ENCODE results near the gene E2F2. TPM values are rescaled to one million over a fixed set of nuclear protein-coding genes. Genes with fewer than 3 reads are reported as not detected.
A peak's percentile ranks its signal among the peaks of the same experiment; 100 is the strongest.

Gene E2F2
- polyA plus RNA-seq, 1 of the 3 experiments (the other 2 are of a cell fraction), result 0.43 TPM

DNA sequence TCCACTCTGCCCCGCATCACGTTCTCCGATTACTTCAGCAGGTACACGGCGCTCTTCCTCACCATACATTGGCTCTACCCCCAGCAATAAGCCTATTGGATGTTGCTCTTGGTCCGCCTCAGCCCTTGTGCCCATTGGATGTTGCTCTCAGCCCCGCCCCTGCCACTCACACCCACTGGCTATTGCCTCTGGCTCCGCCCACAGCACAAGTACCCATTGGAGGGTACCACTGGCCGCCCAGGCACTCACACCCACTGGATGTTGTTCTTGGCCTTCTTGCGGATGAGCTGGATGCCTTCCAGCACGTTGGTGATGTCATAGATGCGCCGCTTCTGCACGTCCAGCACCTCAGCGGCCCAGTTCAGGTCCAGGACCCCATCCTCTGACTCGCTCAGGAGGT, 9.4 kb downstream of the E2F2 start:
- H3K27me3 ChIP-seq (ENCODE audit: insufficient read depth), result no peaks in the 10 kb centered on the region
- ChIA-PET POLR2A (no interaction called here), CTCF (interaction anchor here (1.1 to 29.7 kb wide), 2 partner anchors 24 to 116 kb away, joined by 3 to 503 read pairs; no protein-coding TSS in a partner anchor)
- peak; percentile 64 for DNase-seq
- H3K4me3 ChIP-seq (ENCODE audit: low read depth in 2 of 2, low read length in 1 of 2), result no peak overlapping the region
- H3K79me2 ChIP-seq (ENCODE audit: insufficient read depth), result no peaks in the 10 kb centered on the region
- 97% methylated on average over 16 of the region's 16 CpGs for whole genome bisulfite sequencing (ENCODE audit: low lambda C conversion rate)
- H3K9me2 ChIP-seq, result no peaks in the 10 kb centered on the region
- H3K4me1 ChIP-seq (ENCODE audit: control insufficient read depth in 1 of 2, insufficient read depth in 2 of 2, low read depth in 1 of 2, low read length in 1 of 2), result peaks cover 0 to 4% of the 10 kb centered on the region in 2 experiments; a peak in 1 of 4 replicates
- H2AFZ ChIP-seq (ENCODE audit: low read depth), result no peak overlapping the region
- H3K27ac ChIP-seq (ENCODE audit: low read depth in 2 of 2, low read length in 1 of 2), result no peak overlapping the region
- peaks cover 0 to 3% of the 10 kb centered on the region in 2 experiments for H3K36me3 ChIP-seq (replicated peaks in 1 of 2; ENCODE audit: control insufficient read depth in 1 of 2, insufficient read depth in 2 of 2, low read length in 1 of 2)
- no peaks in the 10 kb centered on the region for H3K9me3 ChIP-seq
- no peak overlapping the region for H3K9ac ChIP-seq
- H4K20me1 ChIP-seq (ENCODE audit: insufficient read depth), result no peaks in the 10 kb centered on the region
- no peaks in the 10 kb centered on the region for H3F3A ChIP-seq (replicated peaks; ENCODE audit: insufficient read depth)
- no peak for TF ChIP-seq YY1 (IDR thresholded peaks at IDR 0.05; ENCODE audit: low read depth)
- TF ChIP-seq, protein P1, sequence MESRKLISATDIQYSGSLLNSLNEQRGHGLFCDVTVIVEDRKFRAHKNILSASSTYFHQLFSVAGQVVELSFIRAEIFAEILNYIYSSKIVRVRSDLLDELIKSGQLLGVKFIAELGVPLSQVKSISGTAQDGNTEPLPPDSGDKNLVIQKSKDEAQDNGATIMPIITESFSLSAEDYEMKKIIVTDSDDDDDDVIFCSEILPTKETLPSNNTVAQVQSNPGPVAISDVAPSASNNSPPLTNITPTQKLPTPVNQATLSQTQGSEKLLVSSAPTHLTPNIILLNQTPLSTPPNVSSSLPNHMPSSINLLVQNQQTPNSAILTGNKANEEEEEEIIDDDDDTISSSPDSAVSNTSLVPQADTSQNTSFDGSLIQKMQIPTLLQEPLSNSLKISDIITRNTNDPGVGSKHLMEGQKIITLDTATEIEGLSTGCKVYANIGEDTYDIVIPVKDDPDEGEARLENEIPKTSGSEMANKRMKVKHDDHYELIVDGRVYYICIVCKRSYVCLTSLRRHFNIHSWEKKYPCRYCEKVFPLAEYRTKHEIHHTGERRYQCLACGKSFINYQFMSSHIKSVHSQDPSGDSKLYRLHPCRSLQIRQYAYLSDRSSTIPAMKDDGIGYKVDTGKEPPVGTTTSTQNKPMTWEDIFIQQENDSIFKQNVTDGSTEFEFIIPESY (IDR thresholded peaks at IDR 0.05; ENCODE audit: borderline replicate concordance, low read depth), result no peak
- no peak for TF ChIP-seq PBX3 (IDR thresholded peaks at IDR 0.05)
- TF ChIP-seq, protein P2, sequence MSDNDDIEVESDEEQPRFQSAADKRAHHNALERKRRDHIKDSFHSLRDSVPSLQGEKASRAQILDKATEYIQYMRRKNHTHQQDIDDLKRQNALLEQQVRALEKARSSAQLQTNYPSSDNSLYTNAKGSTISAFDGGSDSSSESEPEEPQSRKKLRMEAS (IDR thresholded peaks at IDR 0.05; ENCODE audit: low read depth), result no peak
- no peak for TF ChIP-seq MXI1 (IDR thresholded peaks at IDR 0.05; ENCODE audit: low read depth, low read length)
- no peak for TF ChIP-seq SIN3A (IDR thresholded peaks at IDR 0.05; ENCODE audit: borderline replicate concordance, low read depth, low read length)
- TF ChIP-seq TAF1 (IDR thresholded peaks at IDR 0.05; ENCODE audit: borderline replicate concordance, low read depth, low read length), result no peak
- TF ChIP-seq REST (IDR thresholded peaks at IDR 0.05; ENCODE audit: low read depth, low read length), result no peak
- TF ChIP-seq, protein P3, sequence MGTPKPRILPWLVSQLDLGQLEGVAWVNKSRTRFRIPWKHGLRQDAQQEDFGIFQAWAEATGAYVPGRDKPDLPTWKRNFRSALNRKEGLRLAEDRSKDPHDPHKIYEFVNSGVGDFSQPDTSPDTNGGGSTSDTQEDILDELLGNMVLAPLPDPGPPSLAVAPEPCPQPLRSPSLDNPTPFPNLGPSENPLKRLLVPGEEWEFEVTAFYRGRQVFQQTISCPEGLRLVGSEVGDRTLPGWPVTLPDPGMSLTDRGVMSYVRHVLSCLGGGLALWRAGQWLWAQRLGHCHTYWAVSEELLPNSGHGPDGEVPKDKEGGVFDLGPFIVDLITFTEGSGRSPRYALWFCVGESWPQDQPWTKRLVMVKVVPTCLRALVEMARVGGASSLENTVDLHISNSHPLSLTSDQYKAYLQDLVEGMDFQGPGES (IDR thresholded peaks at IDR 0.05; ENCODE audit: low read depth, low read length), result no peak
- TF ChIP-seq FOSL2 (IDR thresholded peaks at IDR 0.05; ENCODE audit: borderline replicate concordance, low read depth), result no peak
- no peak for TF ChIP-seq NRF1 (IDR thresholded peaks at IDR 0.05; ENCODE audit: low read depth, low read length)
- no peak for TF ChIP-seq RFX5 (IDR thresholded peaks at IDR 0.05; ENCODE audit: low read length)
- TF ChIP-seq FOXM1 (IDR thresholded peaks at IDR 0.05; ENCODE audit: low read depth), result no peak
- no peak for TF ChIP-seq TEAD4 (IDR thresholded peaks at IDR 0.05; ENCODE audit: borderline replicate concordance, insufficient read depth)
- TF ChIP-seq, protein P4, sequence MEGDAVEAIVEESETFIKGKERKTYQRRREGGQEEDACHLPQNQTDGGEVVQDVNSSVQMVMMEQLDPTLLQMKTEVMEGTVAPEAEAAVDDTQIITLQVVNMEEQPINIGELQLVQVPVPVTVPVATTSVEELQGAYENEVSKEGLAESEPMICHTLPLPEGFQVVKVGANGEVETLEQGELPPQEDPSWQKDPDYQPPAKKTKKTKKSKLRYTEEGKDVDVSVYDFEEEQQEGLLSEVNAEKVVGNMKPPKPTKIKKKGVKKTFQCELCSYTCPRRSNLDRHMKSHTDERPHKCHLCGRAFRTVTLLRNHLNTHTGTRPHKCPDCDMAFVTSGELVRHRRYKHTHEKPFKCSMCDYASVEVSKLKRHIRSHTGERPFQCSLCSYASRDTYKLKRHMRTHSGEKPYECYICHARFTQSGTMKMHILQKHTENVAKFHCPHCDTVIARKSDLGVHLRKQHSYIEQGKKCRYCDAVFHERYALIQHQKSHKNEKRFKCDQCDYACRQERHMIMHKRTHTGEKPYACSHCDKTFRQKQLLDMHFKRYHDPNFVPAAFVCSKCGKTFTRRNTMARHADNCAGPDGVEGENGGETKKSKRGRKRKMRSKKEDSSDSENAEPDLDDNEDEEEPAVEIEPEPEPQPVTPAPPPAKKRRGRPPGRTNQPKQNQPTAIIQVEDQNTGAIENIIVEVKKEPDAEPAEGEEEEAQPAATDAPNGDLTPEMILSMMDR (IDR thresholded peaks at IDR 0.05), result no peak
- TF ChIP-seq NFIC (IDR thresholded peaks at IDR 0.05; ENCODE audit: borderline replicate concordance), result no peak
- TF ChIP-seq RCOR1 (IDR thresholded peaks at IDR 0.05; ENCODE audit: low read length), result no peak
- no peak for TF ChIP-seq JUND (IDR thresholded peaks at IDR 0.05)
- no peak for TF ChIP-seq USF2 (IDR thresholded peaks at IDR 0.05; ENCODE audit: borderline replicate concordance, low read depth, low read length)
- H3K4me2 ChIP-seq, result no peak overlapping the region

Data from SK-N-SH (cell line).